ENCODE results near the gene SLC4A5. TPM values are rescaled to one million over a fixed set of nuclear protein-coding genes. Genes with fewer than 3 reads are reported as not detected.

SLC4A5 gene
- total and polyA plus RNA-seq, 10 donors: 0.45 to 9.7 (median 3.1) TPM

- intact Hi-C loops (cut with DNase I; ENCODE audit: low total_unique reads): no loop called here
- DNase-seq: no peak
- Histone ChIP-seq H3K27me3 (replicated peaks in 1 of 7) (no peaks in the 10 kb centered on the region), H3K4me1 (no peaks in the 10 kb centered on the region), H3K36me3 (peaks cover 0 to 9% (median 0%) of the 10 kb centered on the region in 6 donors), H3K4me3 (no peak overlapping the region), H3K9me3 (no peaks in the 10 kb centered on the region), H3K27ac (no peak overlapping the region)
- whole genome bisulfite sequencing, 5 donors: 88 to 96% (median 91%) methylated on average over 5 of the region's 5 CpGs
- TF ChIP-seq POLR2A (IDR thresholded peaks at IDR 0.05) (no peak), CTCF (IDR thresholded peaks at IDR 0.05 in 8 of 11, conservative IDR thresholded peaks at IDR 0.05 in 3 of 11) (no peak), POLR2AphosphoS5 (IDR thresholded peaks at IDR 0.05) (no peak)
Observed at GRCh38 chr2:74227646-74228045, 115.6 kb downstream of the SLC4A5 start.

GRCh38 chr2:74226648-74227213, 116.5 kb downstream of the SLC4A5 start:
- 86 to 94% (median 92%) methylated on average over 11 to 21 of the region's 21 CpGs for WGBS, 5 donors
- peaks cover 0 to 15% (median 0%) of the 10 kb centered on the region in 6 donors for H3K36me3 ChIP-seq
- H3K4me3 ChIP-seq: no peak overlapping the region
- DNase-seq: no peak
- H3K9me3 ChIP-seq: no peaks in the 10 kb centered on the region
- TF ChIP-seq POLR2AphosphoS5 (IDR thresholded peaks at IDR 0.05): peak in 1 of 3 donors; percentile 56
- TF ChIP-seq POLR2A (IDR thresholded peaks at IDR 0.05): no peak
- intact Hi-C loops (cut with DNase I; ENCODE audit: low total_unique reads): no loop called here
- H3K27ac ChIP-seq: no peak overlapping the region
- no peaks in the 10 kb centered on the region for H3K4me1 ChIP-seq
- no peaks in the 10 kb centered on the region for H3K27me3 ChIP-seq (replicated peaks in 1 of 7)

GRCh38 chr2:74225698-74226459, 117.3 kb downstream of the SLC4A5 start:
- no peak for DNase-seq
- Histone ChIP-seq H3K4me1 (no peaks in the 10 kb centered on the region), H3K9me3 (no peaks in the 10 kb centered on the region), H3K27ac (no peak overlapping the region), H3K36me3 (peaks cover 0 to 23% (median 0%) of the 10 kb centered on the region in 6 donors), H3K4me3 (no peak overlapping the region), H3K27me3 (replicated peaks in 1 of 7) (no peaks in the 10 kb centered on the region)
- 74 to 92% (median 89%) methylated on average over 4 of the region's 4 CpGs for WGBS, 5 donors
- intact Hi-C loops (cut with DNase I; ENCODE audit: low total_unique reads): no loop called here
- TF ChIP-seq POLR2A (IDR thresholded peaks at IDR 0.05): no peak
- no peak for TF ChIP-seq POLR2AphosphoS5 (IDR thresholded peaks at IDR 0.05)
- no peak for TF ChIP-seq CTCF (IDR thresholded peaks at IDR 0.05 in 8 of 11, conservative IDR thresholded peaks at IDR 0.05 in 3 of 11)

GRCh38 chr2:74223941-74224770, 119.1 kb downstream of the SLC4A5 start:
- no peaks in the 10 kb centered on the region for H3K27me3 ChIP-seq (replicated peaks in 1 of 7)
- peaks cover 0 to 34% (median 0%) of the 10 kb centered on the region in 6 donors for H3K36me3 ChIP-seq
- DNase-seq: no peak
- H3K4me3 ChIP-seq: no peak overlapping the region
- no peak overlapping the region for H3K27ac ChIP-seq
- no peak for TF ChIP-seq CTCF (IDR thresholded peaks at IDR 0.05 in 8 of 11, conservative IDR thresholded peaks at IDR 0.05 in 3 of 11)
- TF ChIP-seq POLR2A (IDR thresholded peaks at IDR 0.05): no peak
- no peak for TF ChIP-seq POLR2AphosphoS5 (IDR thresholded peaks at IDR 0.05)
- no peaks in the 10 kb centered on the region for H3K4me1 ChIP-seq
- intact Hi-C loops (cut with DNase I; ENCODE audit: low total_unique reads): no loop called here
- 91 to 96% (median 94%) methylated on average over 8 of the region's 8 CpGs for WGBS, 5 donors
- H3K9me3 ChIP-seq: no peaks in the 10 kb centered on the region
